SK-N-SH treated with all-trans-retinoic acid at 6 μM for 48 hours (cell line): ENCODE data around the gene BEGAIN.

Experiments
- ATAC-seq: fragments of 200-7000 bp; cut with Tn5 transposase; 3 replicates; pipeline ENCODE4 v1.9.1; 2020; ENCODE audit warnings: mild to moderate bottlenecking, moderate library complexity
- BACH2 ChIP-seq: fragments of 250-450 bp; sonication (Bioruptor Pico); IDR thresholded peaks from 2 replicates; pipeline ENCODE4 v1.9.0; 2021; ENCODE audit warnings: mild to moderate bottlenecking, borderline replicate concordance
- CREB5 ChIP-seq: fragments of 250-450 bp; sonication (Bioruptor Pico); IDR thresholded peaks from 2 replicates; pipeline ENCODE4 v1.5.1; 2020; ENCODE audit warnings: low read depth, mild to moderate bottlenecking, moderate library complexity
- CSDC2 ChIP-seq: fragments of 250-450 bp; sonication (Bioruptor Pico); IDR thresholded peaks from 2 replicates; pipeline ENCODE4 v1.5.0; 2020; ENCODE audit warnings: mild to moderate bottlenecking, moderate library complexity
- CSRNP3 ChIP-seq: fragments of 250-450 bp; sonication (Bioruptor Pico); IDR thresholded peaks from 2 replicates; pipeline ENCODE4 v1.5.1; 2021; ENCODE audit warnings: mild to moderate bottlenecking, moderate library complexity
- ESRRG ChIP-seq: fragments of 250-450 bp; sonication (Bioruptor Pico); IDR thresholded peaks from 2 replicates; pipeline ENCODE4 v1.6.1; 2021; ENCODE audit warnings: mild to moderate bottlenecking
- GLIS3 ChIP-seq: fragments of 250-450 bp; sonication (Bioruptor Pico); IDR thresholded peaks from 2 replicates; pipeline ENCODE4 v1.5.0; 2020; ENCODE audit warnings: mild to moderate bottlenecking, moderate library complexity
- ISL1 ChIP-seq: fragments of 250-450 bp; sonication (Bioruptor Pico); IDR thresholded peaks from 2 replicates; pipeline ENCODE4 v2.1.2; 2022; ENCODE audit warnings: mild to moderate bottlenecking, moderate library complexity
- OSR1 ChIP-seq: fragments of 250-450 bp; sonication (Bioruptor Pico); IDR thresholded peaks from 2 replicates; pipeline ENCODE4 v1.8.0; 2022; ENCODE audit warnings: moderate library complexity, mild to moderate bottlenecking, inconsistent platforms
- PATZ1 ChIP-seq: fragments of 250-450 bp; sonication (Bioruptor Pico); IDR thresholded peaks from 2 replicates; pipeline ENCODE4 v1.8.0; 2020; ENCODE audit warnings: mild to moderate bottlenecking, moderate library complexity, borderline replicate concordance
- POU6F1 ChIP-seq: fragments of 250-450 bp; sonication (Bioruptor Pico); IDR thresholded peaks from 2 replicates; pipeline ENCODE4 v1.8.0; 2021; ENCODE audit warnings: low read depth, mild to moderate bottlenecking, moderate library complexity, borderline replicate concordance
- RARB ChIP-seq: fragments of 250-450 bp; sonication (Bioruptor Pico); IDR thresholded peaks from 2 replicates; pipeline ENCODE4 v1.8.0; 2021; ENCODE audit warnings: mild to moderate bottlenecking, moderate library complexity
- SNAI2 ChIP-seq: fragments of 250-450 bp; sonication (Bioruptor Pico); IDR thresholded peaks from 2 replicates; pipeline ENCODE4 v1.5.0; 2020; ENCODE audit warnings: mild to moderate bottlenecking, moderate library complexity
- TCF4 ChIP-seq: fragments of 250-450 bp; sonication (Bioruptor Pico); IDR thresholded peaks from 2 replicates; pipeline ENCODE4 v1.8.0; 2021; ENCODE audit warnings: mild to moderate bottlenecking, moderate library complexity, borderline replicate concordance
- TSHZ2 ChIP-seq: fragments of 250-450 bp; sonication (Bioruptor Pico); IDR thresholded peaks from 2 replicates; pipeline ENCODE4 v1.5.0; 2020; ENCODE audit warnings: mild to moderate bottlenecking, moderate library complexity
- ZC3H10 ChIP-seq: fragments of 250-450 bp; sonication (Bioruptor Pico); IDR thresholded peaks from 2 replicates; pipeline ENCODE4 v1.5.1; 2021; ENCODE audit warnings: mild to moderate bottlenecking, moderate library complexity
- ZFP3 ChIP-seq: fragments of 250-450 bp; sonication (Bioruptor Pico); IDR thresholded peaks from 2 replicates; pipeline ENCODE4 v1.5.0; 2020; ENCODE audit warnings: mild to moderate bottlenecking, moderate library complexity
- ZFP30 ChIP-seq: fragments of 450-650 bp; formaldehyde crosslinking; IDR thresholded peaks from 2 replicates; pipeline ENCODE4 v1.5.0; 2022; ENCODE audit warnings: mild to moderate bottlenecking, moderate library complexity
- ZNF8 ChIP-seq: fragments of 450-650 bp; formaldehyde crosslinking; IDR thresholded peaks from 2 replicates; pipeline ENCODE4 v1.5.0; 2020; ENCODE audit warnings: mild to moderate bottlenecking, moderate library complexity

BEGAIN gene

DNA sequence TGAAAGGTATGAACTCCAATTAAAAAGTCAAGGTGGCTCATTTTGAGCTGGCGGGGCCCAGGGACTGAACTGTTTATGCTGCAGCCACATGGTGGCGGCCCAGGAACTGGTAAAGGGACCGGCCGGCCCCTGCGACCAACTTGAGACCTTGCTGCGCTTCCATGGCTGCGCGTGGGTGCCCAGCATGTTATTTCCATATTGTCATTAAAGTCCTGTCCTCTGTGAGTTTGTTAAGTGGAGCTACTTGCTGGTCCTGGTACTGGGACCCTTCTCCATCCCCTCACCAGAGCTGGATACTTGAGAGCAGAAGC lies 62.3 kb downstream of the BEGAIN start:
- ATAC-seq, result no peak
- TF ChIP-seq ZFP3 (no peak), ZC3H10 (CRISPR knock-in tag) (no peak), CREB5 (CRISPR knock-in tag) (no peak), TSHZ2 (no peak), RARB (CRISPR knock-in tag) (no peak), BACH2 (CRISPR knock-in tag) (no peak), POU6F1 (CRISPR knock-in tag) (no peak), CSDC2 (no peak), GLIS3 (CRISPR knock-in tag) (no peak), ESRRG (CRISPR knock-in tag) (no peak), ISL1 (CRISPR knock-in tag) (no peak)
- TF ChIP-seq, all 23 proteins: peak for 0

DNA sequence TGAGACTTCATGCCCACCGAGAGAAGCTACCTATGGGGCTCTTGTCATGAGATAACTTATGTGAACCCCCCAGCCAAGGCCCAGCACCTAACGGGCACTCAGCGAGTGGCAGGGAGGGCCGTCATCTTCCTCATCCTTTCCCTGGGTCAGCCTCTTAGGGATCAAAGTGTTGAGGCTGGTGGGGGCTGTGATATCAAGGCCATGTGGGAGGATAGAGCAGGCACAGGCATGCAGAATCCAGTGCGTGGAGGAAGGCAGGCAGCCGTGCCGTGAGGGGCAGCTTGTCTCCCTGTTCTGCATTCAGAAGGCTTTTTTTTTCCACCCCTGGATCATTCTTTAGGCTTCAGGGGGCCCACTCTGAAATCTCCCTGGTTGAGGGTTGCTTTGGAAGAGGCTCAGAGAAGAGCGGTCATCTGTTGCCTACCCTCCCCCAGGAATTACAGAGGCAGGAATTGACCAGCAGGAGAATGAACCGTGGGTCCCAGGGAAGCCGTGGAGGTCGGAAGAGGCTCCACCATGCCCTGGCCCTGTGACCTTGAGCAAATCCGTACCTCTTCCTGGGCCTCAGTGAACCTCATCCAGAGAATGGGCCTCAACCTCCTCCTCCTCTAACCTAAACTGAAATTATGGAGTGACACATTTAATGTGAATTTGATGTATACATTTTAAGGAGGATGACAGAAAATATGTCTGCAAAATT lies 62.8 kb downstream of the BEGAIN start:
- TF ChIP-seq CSRNP3 (CRISPR knock-in tag) (no peak), ZC3H10 (CRISPR knock-in tag) (no peak), TCF4 (CRISPR knock-in tag) (no peak), ZNF8 (CRISPR knock-in tag) (no peak), OSR1 (CRISPR knock-in tag) (no peak), ZFP3 (no peak)
- TF ChIP-seq, all 23 proteins: peak for 0
- no peak for ATAC-seq

DNA sequence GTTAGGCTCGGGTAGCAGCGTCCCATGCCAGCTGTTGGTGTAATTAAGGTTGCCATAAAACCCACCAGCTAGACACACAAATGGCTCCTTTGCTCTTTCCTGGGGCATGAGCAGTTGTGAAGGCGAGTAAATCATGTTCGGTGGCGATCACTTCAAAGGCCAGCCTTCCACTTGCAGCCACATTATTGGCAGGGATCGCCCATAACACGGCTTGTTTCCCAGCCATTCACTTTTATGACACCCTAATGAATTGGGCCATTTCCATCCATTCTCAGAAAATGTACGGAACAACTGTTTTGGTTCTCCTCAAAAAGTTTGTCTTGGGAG lies 63.4 kb downstream of the BEGAIN start:
- TF ChIP-seq OSR1 (CRISPR knock-in tag) (no peak), CREB5 (CRISPR knock-in tag) (no peak), POU6F1 (CRISPR knock-in tag) (no peak), ISL1 (CRISPR knock-in tag) (no peak), ZNF8 (CRISPR knock-in tag) (no peak), BACH2 (CRISPR knock-in tag) (no peak), ZC3H10 (CRISPR knock-in tag) (no peak), TCF4 (CRISPR knock-in tag) (no peak), CSRNP3 (CRISPR knock-in tag) (no peak), SNAI2 (CRISPR knock-in tag) (no peak), ZFP30 (CRISPR knock-in tag) (no peak), ZFP3 (no peak), PATZ1 (no peak)
- no peak for ATAC-seq
